ENCODE results near the gene CRX.
"Not testable (repeated sequence)": the region's sequence is repeated elsewhere in the genome, so short reads cannot be mapped to it uniquely, and the experiment has no call there.

CRX gene

DNA sequence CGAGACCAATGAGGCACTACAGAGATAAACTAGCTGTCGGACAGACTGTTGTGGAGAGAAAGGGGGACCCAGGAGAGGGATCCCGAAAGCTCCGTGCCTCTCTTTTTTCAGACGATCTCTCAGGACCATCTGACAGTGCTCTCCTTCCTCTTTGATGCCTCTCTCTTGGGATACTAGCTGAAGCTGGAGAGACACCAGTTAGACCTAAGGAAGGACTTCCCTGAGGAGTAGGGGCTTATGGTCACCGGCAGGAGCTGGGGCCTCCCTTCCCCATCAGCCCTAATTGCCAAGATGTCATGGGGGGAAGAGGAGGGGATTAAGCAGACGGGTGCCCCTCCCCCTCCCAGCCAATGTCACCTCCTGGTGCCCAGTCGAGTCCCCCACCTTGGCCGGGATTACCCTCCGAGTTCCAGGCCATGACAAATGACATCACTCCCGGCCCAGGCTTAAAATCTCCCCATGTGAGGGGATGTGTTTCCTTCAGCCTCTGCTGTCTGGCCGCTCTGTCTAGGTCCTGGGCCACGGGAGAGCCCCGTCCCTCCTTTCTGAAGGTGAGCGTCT, at the start of gene CRX:
Gene CRX, plus strand, starts transcription at position 478 of the 561 bp plus-strand sequence. CDS start 12,507 bp downstream, outside the sequence.
- no peak for DNase-seq

DNA sequence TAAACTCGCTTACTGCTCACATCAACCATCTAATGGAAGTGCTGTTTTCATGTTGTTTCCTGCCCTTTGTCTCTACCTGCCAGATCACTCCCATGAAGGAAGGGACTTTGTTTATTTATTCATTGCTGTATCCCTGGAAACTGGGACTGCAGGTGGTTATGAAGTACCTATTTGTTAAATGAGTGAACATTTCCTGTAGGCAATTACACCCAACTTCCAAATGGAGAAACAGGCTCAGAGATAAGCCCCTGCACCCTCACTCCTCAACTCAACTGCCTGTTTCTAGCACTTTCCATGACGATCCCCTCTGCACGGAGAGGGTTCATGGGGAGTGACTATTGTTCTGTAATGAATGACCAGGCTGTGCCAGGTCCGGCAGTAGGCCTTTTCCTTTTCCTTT, 45.2 kb upstream of the CRX start:
- DNase-seq: no peak

GRCh38 chr19:47777245-47778048, 44.3 kb upstream of the CRX start:
- DNase-seq: not testable (repeated sequence)

DNA sequence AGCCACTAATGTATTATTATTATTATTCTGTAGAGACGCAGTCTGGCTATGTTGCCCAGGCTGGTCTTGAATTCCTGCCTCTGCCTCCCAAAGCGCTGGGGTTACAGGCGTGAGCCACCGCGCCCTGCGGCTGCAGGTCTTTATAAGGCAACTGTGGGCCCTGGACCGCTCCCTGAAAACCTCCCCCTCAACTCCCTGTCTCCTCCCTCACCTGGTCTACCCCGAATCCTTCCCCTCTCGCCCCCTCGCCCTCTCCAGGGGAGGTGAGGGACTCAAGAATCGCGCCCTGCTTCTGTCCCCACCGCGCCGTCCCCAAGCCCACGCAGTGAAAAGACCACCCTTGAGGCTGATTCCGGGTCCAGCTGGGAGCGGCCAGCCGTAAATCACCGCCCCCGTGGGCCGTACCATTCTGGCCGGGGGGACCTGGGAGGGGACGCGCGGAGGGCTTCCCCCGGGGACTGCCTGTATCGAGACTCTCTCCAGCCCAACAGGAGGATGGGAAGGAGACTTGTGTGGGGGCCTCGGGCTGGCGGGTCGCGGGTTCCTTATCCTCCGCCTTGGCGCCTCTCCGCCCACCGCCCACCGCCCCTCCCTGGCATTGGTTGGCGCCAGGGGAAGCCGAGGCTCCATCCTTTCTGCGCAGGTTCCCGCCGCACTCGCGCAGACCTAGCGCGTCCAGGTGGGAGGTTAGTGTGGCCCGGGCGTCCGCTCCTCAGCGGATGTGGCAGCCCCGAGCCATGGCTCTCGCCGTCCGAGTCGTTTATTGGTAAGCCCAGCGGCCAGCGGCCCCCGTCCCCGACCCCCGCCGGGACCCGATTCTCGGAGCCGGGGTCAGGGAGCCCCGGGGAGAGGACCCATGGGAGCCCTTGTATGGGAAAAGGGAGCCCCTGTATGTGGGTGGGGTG, 43.4 kb upstream of the CRX start, which contains the start of gene SELENOW:
Gene SELENOW, plus strand, starts transcription at position 655 of the 905 bp plus-strand sequence. Its CDS starts 83 bp downstream, at position 738.
- peak; percentile 75 for DNase-seq

DNA sequence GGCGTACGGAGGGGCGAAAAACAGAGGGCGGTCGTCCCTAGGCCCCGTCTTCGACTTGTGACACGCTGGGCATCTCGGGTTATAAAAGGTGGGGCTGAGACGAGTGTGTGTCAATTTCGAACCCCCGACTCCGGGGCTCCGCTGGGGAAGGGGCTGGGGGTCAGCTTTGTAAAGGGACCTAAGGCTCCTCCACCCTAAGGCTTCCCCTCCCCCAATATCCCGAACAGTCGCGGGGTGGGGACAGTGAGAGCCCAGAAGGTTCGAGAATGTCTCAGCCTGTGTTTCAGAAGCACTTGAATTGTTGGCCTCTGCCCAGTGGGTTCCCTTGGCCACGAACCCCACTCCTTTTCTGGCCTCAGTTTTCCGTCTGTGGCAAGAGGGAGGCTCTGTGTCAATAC, 42.8 kb upstream of the CRX start:
- DNase-seq: peak; percentile 15

DNA sequence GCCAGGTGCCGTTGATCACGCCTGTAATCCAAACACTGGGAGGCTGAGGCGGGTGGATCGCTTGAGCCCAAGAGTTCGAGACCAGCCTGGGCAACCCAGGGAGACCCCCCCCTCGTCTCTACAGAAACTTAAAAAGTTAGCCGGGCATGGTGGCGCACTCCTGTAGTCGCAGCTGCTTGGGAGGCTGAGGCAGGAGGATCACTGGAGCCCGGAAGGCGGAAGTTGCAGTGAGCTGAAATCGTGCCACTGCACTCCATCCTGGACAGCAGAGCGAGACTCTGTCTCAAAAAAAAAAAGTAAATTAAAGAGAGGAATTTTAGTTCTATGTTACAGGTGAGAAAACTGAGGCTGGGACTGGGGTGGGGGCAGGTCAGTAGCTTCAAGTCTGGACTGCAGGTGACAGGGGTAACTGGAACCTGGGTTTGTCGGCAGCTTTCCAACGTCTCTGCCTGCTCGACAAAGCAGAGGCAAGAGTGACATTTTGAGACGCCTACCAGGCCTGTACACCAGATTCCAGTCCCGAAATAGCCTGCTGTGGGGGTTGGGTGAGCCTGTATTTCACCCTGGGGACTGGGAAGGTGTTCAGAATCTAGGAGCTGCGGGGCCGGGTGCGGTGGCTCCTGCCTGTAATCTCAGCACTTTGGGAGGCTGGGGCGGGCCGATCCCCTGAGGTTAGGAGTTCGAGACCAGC, 42.1 kb upstream of the CRX start:
- DNase-seq: no peak

- no peak for DNase-seq
Measured at GRCh38 chr19:47780215-47780551, 41.6 kb upstream of the CRX start.

GRCh38 chr19:47781590-47782262, 40.0 kb upstream of the CRX start:
- DNase-seq: no peak

DNA sequence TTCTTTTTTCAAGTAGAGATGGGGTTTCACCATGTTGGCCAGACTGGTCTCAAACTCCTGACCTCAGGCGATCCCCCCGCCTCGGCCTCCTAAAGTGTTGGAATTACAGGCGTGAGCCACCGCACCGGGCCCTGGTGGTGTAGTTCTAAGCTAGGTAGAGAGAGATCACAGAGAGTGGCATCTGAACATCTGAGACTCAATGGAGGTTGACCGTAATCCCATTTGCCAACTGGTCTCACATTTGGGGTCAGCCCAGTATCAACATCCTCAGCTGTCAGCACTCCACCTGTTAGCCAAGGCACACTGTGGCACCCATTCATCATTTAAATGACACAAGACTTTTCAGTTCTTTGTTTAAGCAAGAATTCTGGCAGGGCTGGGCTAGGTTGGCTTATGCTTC, 35.2 kb upstream of the CRX start:
- DNase-seq: no peak

DNA sequence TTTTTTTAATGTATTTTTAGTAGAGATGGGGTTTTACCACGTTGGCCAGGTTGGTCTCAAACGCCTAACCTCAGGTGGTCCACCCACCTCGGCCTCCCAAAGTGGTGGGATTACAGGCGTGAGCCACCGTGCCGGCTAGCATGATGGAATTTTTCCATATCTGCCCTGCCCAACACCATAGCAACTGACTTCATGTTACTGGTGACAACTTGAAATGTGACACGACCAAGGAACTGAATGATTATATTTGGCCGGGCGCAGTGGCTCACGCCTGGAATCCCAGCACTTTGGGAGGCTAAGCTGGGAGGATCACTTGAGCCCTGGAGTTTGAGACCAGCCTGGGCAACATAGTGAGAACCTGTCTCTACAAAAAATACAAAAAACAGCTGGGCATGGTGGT, 34.4 kb upstream of the CRX start:
- DNase-seq: not testable (repeated sequence)

DNA sequence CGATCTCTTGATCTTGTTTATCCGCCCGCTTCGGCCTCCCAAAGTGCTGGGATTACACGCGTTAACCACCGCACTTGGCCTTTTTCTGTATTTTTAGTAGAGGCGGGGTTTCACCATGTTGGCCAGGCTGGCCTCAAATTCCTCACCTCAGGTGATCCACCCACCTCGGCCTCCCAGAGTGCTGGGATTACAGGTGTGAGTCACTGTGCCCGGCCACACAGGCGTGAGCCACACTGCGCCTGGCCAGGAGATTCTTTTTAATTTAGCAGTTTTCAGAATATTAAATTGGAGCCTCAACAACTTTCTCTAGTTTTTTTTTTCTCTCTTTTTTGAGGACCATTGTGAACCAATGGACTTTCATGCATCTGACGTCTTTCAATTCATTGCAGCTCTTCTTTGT, 31.9 kb upstream of the CRX start:
- not testable (repeated sequence) for DNase-seq

GRCh38 chr19:47790398-47790814, 31.3 kb upstream of the CRX start:
- peak; percentile 85 for DNase-seq

GRCh38 chr19:47792616-47793015, 29.1 kb upstream of the CRX start:
- no peak for DNase-seq

DNA sequence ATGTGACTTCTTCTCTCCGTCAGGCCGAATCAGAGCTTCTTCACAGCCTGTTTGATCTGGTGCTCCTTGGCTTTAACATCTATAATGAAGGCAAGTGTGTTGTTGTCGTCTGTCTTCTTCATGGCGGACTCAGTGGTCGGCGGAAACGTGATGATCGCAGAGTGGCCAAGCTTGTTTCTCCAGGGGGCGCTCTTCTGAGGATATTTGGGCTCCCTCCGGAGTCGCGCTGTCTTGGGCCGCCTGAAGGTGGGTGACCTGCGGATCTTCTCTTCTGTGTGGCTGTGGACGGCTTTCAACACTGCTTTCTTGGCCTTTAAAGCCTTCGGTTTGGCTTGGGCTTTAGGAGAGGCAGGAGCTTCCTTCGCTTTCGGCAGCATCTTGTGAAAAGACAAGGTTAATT, 27.2 kb upstream of the CRX start:
- no peak for DNase-seq

GRCh38 chr19:47796785-47797184, 25.0 kb upstream of the CRX start:
- no peak for DNase-seq

DNA sequence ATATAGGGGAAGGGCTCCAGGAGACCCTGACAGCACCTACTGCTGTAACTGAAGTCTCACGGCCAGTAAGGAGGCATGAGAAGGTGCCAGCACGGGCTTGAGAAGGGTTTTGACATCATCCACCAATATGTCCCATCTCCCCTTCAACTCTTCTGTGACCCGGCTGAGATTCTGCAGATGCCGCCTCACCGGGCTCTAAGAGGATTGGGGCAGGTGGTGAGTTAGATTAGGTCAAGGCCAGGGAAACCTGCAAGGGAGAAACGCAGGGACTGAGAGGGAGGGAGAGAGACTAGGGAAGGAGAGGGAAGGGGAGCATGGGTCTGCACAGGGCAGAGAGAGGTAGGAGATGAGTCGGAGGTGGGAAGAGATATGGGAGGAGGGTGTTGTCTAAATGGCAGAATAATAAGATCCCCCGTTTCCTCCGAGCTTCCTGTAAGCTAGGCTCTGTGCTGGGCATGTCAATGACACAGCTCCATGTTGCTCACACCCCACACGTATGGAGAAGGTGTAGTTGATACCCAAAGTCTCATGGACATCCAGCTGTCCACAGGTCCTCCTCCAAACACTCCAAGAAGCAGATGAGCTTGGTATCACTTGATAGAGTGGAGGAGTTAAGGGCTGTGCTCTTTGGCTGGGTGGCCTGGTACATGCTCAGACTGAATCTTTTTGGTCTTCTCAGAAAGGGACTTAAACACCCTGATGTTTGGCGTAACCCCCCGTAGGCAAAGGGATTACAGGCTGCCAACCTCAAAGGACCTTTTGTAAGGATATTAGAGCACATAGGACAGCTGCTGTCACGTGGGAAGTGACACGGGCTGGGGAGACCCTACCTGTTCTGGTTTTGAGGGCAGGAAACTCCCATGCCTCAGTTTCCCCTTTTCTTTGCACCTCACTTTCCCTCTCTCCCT, 23.5 kb upstream of the CRX start:
- no peak for DNase-seq

GRCh38 chr19:47798904-47799266, 22.9 kb upstream of the CRX start:
- no peak for DNase-seq

DNA sequence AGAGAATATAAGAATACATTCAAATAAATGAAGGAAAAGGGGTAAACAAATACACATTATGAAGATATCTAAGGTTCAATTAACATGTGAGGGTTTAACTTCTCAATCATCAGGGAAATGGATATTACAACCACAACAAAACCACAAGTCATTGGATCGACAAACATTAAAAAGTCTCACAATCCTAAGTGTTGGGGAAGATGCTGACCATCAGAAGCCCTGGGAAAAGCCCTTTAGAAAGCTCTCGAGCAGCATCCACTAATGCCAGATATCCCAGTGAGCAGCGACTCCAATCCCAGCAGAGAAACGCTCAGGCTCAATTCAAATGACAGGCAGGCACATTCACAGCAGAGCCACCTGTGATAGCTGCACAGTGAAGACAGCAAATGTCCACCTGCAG, 20.5 kb upstream of the CRX start:
- no peak for DNase-seq

DNA sequence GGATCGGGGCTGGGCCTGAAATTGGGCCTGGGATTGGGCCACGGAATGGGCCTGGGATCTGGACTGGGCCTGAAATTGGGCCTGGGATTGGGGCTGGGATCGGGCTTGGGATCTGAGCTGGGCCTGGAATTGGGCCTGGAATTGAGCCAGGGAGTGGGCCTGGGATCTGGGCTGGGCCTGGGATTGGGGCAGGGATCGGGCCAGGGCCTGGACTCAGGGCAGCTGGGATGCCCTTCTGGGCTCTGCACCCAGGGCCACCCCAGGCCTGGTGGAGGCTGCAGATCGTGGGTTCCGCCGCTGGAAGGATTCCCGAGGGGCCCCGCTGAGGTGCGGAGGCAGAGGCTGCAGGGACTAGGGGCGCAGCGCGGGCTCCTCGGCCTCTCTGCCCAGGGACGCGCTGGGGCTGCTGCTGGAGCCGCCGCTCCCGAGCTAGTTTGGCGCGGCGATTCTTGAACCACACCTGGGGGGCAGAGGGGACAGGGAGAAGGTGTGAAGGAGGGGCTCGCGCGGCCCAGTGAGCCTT, 19.2 kb upstream of the CRX start:
- DNase-seq: no peak

DNA sequence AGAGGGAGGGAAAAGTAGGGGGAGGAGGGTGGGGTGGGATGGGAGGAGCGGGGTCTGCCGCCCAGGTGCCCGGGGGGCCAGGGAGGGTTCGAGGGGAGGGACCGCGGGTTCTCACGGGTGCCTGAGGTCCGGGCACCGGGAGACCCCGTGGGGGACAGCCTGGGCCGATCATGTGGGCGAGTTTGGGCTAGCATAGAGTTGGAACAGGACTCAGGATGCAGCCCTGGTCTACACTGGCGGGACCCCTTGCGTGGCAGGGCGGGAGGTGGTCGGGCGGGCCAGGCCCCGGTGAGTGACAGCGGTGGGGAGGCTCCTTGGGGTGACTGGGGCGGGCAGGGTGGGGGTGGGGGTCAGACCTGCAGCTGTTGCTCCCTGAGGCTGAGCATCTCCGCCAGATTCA, 18.6 kb upstream of the CRX start:
- DNase-seq: not testable (repeated sequence)

DNA sequence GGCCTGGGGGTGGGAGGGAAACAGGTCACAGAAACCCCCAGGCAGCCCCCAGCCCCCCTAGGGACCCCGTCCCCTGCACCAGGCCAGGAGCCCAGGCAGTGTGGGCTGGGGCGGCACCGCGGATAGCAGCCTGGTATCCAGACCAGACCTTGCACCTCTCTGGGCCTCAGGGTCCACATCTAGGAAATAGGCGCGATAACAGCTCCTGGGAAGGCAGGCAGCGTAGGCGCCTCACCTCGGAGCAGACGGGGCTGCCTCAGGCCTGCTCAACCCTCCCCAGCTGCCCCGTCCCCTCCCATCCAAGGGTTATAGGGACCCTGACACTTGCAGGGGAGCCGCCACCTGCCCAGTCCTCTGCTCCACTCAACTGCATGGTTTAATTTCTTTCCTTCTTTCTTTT, 18.1 kb upstream of the CRX start:
- not testable (repeated sequence) for DNase-seq
